Inferior parietal cortex (tissue), 1 donor: ENCODE results near the gene PTPRK.

Experiments used
- DNase-seq: peaks from one replicate; pipeline ENCODE4 v3.0.0-alpha.2; 2016; ENCODE audit errors: extremely low spot score

PTPRK gene

GRCh38 chr6:128250370-128251070 is 269.9 kb downstream of the PTPRK start:
- no peak for DNase-seq

- no peak for DNase-seq
Observed at GRCh38 chr6:128249429-128249828, 271.0 kb downstream of the PTPRK start.

DNA sequence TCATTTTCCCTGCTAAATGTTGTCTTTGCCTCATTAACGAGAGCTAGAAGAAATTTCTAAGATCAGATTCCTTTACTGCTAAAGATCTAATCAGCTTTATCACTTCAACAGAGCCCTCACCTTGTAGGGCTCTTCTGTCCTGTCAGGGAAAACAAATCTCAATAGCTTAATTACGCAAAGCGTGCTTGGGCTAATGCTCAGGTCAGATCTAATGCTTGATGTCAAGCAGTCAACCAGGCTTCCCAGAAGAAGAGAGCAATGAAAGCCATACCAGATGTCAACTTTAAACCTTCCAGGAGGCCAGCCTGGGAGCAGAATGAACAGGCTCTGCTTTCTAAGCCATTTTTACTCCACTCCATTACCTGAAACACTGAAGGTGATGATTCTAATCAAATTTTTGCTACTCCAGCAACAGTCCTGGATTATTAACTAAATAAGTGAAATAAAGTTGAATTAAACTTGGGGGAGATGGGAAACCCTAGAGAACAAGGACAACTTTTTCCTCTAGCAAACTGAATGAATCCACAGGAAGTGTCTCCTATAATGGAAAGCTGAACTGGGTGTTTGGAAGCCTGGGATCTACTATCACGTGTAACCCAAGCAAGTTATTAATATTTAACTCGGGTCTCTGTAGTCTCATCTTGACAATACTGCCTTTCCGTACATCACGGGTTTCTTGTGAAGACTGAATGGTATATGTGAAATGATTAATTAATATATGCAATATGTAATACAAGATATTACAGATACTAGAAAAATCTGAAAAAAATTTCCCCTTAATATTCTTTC is 273.7 kb downstream of the PTPRK start:
- no peak for DNase-seq

GRCh38 chr6:128244751-128245405 is 275.5 kb downstream of the PTPRK start:
- no peak for DNase-seq

- DNase-seq: no peak
Observed at GRCh38 chr6:128242765-128243403, 277.5 kb downstream of the PTPRK start.

DNA sequence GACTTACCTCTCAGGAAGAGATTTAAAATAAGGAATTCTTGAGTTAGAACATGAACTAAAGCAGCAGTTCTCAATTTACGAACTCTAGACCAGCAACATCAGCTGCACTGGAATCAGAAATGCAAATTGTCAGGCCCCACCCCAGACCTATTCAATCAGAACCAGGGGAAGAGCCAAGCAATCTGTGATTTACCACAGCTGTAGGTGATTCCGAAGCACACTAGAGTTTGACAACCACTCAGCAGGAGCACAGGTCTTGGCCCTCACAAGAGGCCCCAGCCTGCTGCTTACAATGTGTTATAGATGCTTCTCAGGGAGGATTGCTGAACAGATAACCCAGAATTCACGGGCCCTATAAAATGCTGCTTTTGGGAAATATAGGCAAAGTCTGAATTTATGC is 279.2 kb downstream of the PTPRK start:
- DNase-seq: no peak

DNA sequence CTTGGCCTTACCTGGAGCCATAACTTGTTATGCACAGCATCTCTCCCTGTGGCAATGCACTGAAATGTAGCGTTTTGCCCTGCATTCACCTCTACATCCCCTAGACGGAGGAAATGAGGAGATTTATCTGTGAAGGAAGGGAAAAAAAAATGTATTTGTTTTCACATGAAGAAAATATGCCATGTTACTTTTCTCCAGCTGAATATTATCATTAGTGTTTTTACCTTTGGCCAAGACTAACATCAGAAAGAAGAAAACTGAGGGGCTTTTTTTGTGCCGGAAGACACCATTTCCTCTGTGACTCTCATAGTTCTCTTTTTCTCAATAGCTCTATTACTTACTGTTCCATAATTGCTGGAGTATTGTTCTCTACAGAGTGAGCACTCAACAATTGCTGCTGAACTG is 280.4 kb downstream of the PTPRK start:
- no peak for DNase-seq

DNA sequence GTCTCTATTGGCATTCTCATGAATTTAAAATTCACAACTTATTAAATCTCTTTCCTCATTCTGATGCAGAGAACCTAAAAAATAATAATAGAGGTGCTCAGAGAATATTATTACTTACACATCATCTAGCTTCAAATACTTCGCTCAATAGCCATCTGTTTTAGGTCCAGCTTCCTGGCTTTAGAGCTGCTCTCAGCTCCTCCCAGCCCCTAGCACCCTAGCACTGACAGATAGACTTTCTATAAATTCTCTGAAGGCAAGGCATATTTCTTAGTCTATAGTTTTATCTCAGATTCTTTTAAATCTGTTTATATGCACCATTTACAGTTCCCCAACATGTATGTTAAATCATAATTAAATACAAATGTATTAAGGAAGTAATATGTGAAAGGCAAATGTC is 281.3 kb downstream of the PTPRK start:
- DNase-seq: no peak

GRCh38 chr6:128238225-128238624 is 282.2 kb downstream of the PTPRK start:
- DNase-seq: peak; percentile 23

- no peak for DNase-seq
Observed at GRCh38 chr6:128235556-128235955, 284.8 kb downstream of the PTPRK start.

DNA sequence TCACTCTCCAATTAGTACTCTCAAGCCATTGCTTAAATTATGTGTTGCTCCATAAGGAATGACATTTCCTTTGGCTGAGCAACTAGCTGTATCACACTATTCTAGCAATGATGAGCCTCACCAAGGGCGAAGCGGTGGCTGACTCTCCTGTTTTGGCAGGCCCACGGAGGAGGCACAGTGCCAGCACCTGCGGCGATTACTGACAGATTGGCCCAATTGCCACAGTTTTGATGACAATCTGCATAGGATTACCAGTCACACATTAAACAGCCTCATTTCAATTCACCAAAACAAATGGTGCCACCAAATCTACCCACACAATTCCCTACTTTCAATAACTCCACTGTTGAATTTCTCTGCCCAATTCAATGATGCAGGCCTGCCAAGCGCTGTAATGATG is 286.9 kb downstream of the PTPRK start:
- no peak for DNase-seq

DNA sequence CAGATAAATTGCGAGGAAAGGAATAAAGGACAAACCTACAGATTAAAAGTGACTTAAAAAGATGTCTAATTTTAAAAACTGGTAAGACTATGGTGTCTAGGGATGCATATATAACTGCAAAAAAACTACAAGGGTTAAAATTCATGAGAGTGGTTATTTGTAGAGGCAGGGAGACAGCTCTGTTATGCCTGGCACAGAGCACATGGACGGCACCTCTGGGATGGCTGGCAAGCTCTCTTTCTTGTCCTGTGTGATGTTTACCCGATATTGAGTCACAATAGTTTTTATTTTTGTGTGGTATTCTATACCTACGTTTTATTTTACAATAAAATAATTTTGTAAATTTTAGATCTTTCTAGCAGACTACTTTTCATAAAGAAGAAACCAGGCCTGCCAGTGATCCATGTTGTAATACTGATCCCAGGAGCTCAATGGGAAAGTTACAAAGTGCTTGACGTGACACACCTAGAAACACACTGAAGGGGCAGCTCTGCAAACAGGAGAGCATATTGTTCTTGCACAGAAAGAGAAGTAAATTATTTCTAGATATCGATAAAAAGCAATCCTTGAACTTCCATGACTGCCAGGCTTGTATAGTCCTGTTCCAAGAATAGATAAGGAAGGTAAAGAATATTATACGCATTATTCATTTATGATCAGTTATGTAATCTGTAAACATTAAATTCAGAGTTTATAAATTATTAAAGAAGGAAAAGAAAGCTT is 290.0 kb downstream of the PTPRK start:
- DNase-seq: no peak

DNA sequence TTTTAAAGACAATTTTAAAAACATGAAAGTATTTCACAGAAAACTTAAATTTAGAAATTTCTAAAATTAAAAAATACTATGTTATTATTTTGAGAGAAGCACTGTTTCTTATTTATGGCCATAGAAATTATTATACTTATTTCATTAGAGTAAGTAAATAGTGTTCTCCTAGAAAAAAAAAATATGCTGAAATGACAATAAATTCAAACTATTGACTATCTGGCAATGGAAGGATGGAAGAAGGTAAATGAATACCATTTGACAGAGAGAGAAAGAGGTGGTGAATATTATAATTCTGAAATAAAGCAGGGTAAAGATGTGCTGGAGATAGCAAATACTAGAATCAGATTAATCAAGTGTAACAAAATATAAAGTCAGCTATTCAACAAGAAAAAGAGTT is 294.8 kb downstream of the PTPRK start:
- no peak for DNase-seq

- DNase-seq: no peak
Observed at GRCh38 chr6:128216917-128217316, 303.5 kb downstream of the PTPRK start.

DNA sequence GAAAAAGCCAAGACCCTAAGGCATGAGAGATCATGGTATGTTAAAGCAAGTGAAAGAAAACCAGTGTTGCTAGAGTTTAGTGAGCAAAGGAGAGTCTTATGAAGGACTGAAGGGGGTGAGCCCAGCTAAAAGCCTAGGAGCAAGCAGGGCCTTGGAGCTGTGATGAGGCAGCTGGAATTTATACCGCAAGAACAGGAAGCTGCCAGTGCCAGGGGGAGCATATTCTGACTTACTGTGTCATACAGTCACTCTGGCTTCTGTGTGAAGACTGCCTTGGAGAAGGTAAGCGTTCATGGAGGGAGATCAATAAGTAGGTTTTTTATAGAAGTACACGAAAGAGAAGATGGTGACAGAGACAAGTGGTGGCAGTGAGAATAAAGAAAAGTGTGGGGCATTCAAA is 310.6 kb downstream of the PTPRK start:
- no peak for DNase-seq

GRCh38 chr6:128208851-128209580 is 311.4 kb downstream of the PTPRK start:
- no peak for DNase-seq

- DNase-seq: no peak
Observed at GRCh38 chr6:128208078-128208477, 312.3 kb downstream of the PTPRK start.

GRCh38 chr6:128206610-128207426 is 313.6 kb downstream of the PTPRK start:
- DNase-seq: no peak

GRCh38 chr6:128204616-128205015 is 315.8 kb downstream of the PTPRK start:
- no peak for DNase-seq

DNA sequence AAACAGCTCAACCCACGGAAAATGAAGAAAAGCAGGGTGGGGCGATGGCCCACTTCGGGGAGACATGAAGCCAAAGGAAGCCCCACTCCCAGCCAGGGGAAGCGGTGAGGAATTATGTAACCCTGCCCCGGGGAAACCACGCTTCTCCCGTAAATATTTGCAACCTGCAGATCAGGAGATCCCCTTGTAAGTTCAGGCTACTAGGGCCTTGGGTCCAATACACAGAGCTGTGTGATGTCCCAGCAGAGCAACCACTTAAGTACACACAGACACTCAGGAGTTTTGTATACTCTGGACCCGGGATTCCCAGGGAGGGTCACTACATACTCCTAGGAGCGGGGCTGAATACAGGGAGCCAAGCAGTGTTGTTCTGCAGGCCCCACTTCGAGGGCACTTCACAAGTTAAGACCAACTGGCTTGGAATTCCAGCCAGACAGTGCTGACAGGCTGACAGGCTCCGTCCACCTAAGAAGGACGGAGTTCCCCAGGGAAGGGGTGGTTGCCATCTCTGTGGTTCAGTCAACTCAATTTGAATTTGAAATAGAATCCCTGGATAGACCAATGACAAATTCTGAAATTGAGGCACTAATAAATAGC is 318.1 kb downstream of the PTPRK start:
- DNase-seq: no peak
